Endothelial cell of umbilical vein (primary cell): ENCODE results near the gene OTUD5. TPM values are rescaled to one million over a fixed set of nuclear protein-coding genes. Genes with fewer than 3 reads are reported as not detected.

Experiments used
- BruUV-seq: library from RNA; stranded (reverse); fragments of 400-500 nt; replicated peaks from 2 replicates; lab custom pipeline; 2021; lab: Mats Ljungman, UMichigan
- CTCF ChIA-PET: fragments of 300-600, 350-600 bp; sonication (Branson Sonifier 250); formaldehyde crosslinking; loops from one replicate; lab custom pipeline; 2021; ENCODE audit warnings: antibody characterized with exemption, inconsistent platforms; lab: Charles Lee
- POLR2A ChIA-PET: fragments of 300-600, 350-600 bp; sonication (Branson Sonifier 250); formaldehyde crosslinking; loops from one replicate; lab custom pipeline; 2021; ENCODE audit warnings: antibody characterized with exemption, inconsistent platforms; lab: Charles Lee
- DNase-seq: peaks from one replicate; pipeline ENCODE4 v3.0.0-alpha.2; 2011; ENCODE audit warnings: low read depth, low spot score
- FAIRE-seq: peaks from 2 replicates; lab custom pipeline; 2011; peaks lifted over from hg19 to GRCh38; lab: Jason Lieb, UNC
- H2AFZ ChIP-seq: 2 replicates; pipeline ENCODE4 v1.6.0; 2012; ENCODE audit warnings: low read depth, low read length, control low read depth, inconsistent platforms
- H3K27ac ChIP-seq: 2 replicates; pipeline ENCODE4 v1.5.1; 2011; ENCODE audit warnings: low read depth, mild to moderate bottlenecking, control low read depth, low read length, moderate library complexity; ENCODE audit not compliant: insufficient read depth
- H3K27me3 ChIP-seq, 2 experiments: 2 replicates each; pipeline versions ENCODE4 v1.6.0 to v1.6.1; 2011; ENCODE audit warnings: low read length in 2 of 2, mixed read lengths in 1 of 2; ENCODE audit not compliant: control insufficient read depth in 2 of 2, insufficient read depth in 2 of 2
- H3K36me3 ChIP-seq, 2 experiments: 2 replicates in 1 of 2; 3 replicates in 1 of 2; pipeline ENCODE4 v1.5.1; 2011; ENCODE audit warnings: low read length in 2 of 2, mild to moderate bottlenecking in 1 of 2, moderate library complexity in 1 of 2; ENCODE audit not compliant: control insufficient read depth in 2 of 2, insufficient read depth in 2 of 2; ENCODE audit errors: extremely low read depth in 1 of 2
- H3K4me1 ChIP-seq: 3 replicates; pipeline ENCODE4 v1.5.1; 2011; ENCODE audit warnings: mild to moderate bottlenecking, low read length; ENCODE audit not compliant: control insufficient read depth, insufficient read depth; ENCODE audit errors: extremely low read depth
- H3K4me2 ChIP-seq: 2 replicates; pipeline ENCODE4 v1.6.1; 2011; ENCODE audit warnings: low read length, control low read depth, mixed read lengths; ENCODE audit not compliant: insufficient read depth
- H3K4me3 ChIP-seq, 3 experiments: fragments of 200-600 bp in 1 of 3; sonication (generic), shearing (Covaris generic) in 1 of 3; replicated peaks in 1 of 3; 2 replicates each; pipeline ENCODE4 v1.5.1; 2011 to 2016; ENCODE audit warnings: control low read depth in 3 of 3, low read length in 3 of 3, mild to moderate bottlenecking in 2 of 3, inconsistent platforms in 1 of 3, low read depth in 1 of 3, moderate library complexity in 1 of 3; ENCODE audit not compliant: insufficient read depth in 1 of 3
- H3K79me2 ChIP-seq: 2 replicates; pipeline ENCODE4 v1.6.0; 2012; ENCODE audit warnings: low read length, inconsistent platforms; ENCODE audit not compliant: control insufficient read depth, insufficient read depth
- H3K9ac ChIP-seq: replicated peaks from 2 replicates; pipeline ENCODE3; 2011; ENCODE audit warnings: low read length, control low read depth; ENCODE audit not compliant: insufficient read depth; ENCODE audit errors: extremely low read depth
- H3K9me1 ChIP-seq: replicated peaks from 3 replicates; pipeline ENCODE4 v1.6.0; 2011; ENCODE audit warnings: mild to moderate bottlenecking, low read length; ENCODE audit not compliant: control insufficient read depth, insufficient read depth; ENCODE audit errors: extremely low read depth
- H3K9me3 ChIP-seq: replicated peaks from 2 replicates; pipeline ENCODE4 v1.5.1; 2012; ENCODE audit warnings: low read length, inconsistent platforms; ENCODE audit not compliant: control insufficient read depth, insufficient read depth
- H4K20me1 ChIP-seq: replicated peaks from 2 replicates; pipeline ENCODE3; 2011; ENCODE audit warnings: mild to moderate bottlenecking, low read length; ENCODE audit not compliant: control insufficient read depth, insufficient read depth; ENCODE audit errors: extremely low read depth
- CTCF ChIP-seq, 2 donors: IDR thresholded peaks; 1 replicate in 1 of 2; 2 replicates in 1 of 2; pipeline ENCODE4 v1.5.1; 2011; ENCODE audit warnings: low read length in 2 of 2, mild to moderate bottlenecking in 2 of 2, moderate library complexity in 2 of 2, control low read depth in 1 of 2, inconsistent platforms in 1 of 2, low read depth in 1 of 2; ENCODE audit not compliant: insufficient read depth in 1 of 2; ENCODE audit errors: extremely low read depth in 1 of 2
- FOS ChIP-seq: IDR thresholded peaks from 2 replicates; pipeline ENCODE4 v1.6.1; 2011; ENCODE audit warnings: mild to moderate bottlenecking, low read length, moderate library complexity, borderline replicate concordance; ENCODE audit not compliant: insufficient read depth
- GATA2 ChIP-seq: IDR thresholded peaks from 2 replicates; pipeline ENCODE4 v1.7.0; 2011; ENCODE audit warnings: low read depth, mild to moderate bottlenecking, moderate library complexity, mixed read lengths, low read length; ENCODE audit not compliant: insufficient read length, insufficient read depth
- JUN ChIP-seq: IDR thresholded peaks from 2 replicates; pipeline ENCODE4 v1.6.1; 2011; ENCODE audit warnings: borderline replicate concordance, low read depth; ENCODE audit not compliant: insufficient read length, insufficient read depth
- MAX ChIP-seq: IDR thresholded peaks from 2 replicates; pipeline ENCODE4 v1.6.1; 2011; ENCODE audit not compliant: insufficient read depth, insufficient read length
- MYC ChIP-seq: IDR thresholded peaks from one replicate; pipeline ENCODE4 v1.6.1; 2011; ENCODE audit warnings: mild to moderate bottlenecking, low read depth, low read length
- POLR2A ChIP-seq: IDR thresholded peaks from 2 replicates; pipeline ENCODE4 v1.6.1; 2012; ENCODE audit warnings: low read depth, mild to moderate bottlenecking, control low read depth, low read length
- POLR2AphosphoS5 ChIP-seq: IDR thresholded peaks from 2 replicates; pipeline ENCODE4 v1.6.1; 2012; ENCODE audit warnings: low read depth, mild to moderate bottlenecking, control low read depth, low read length, moderate library complexity; ENCODE audit not compliant: insufficient read depth
- dilution Hi-C: fragments of 300-500 bp; cut with MboI; formaldehyde crosslinking; loops from one replicate; pipeline ENCODE4 v1.15.0; 2019; ENCODE audit warnings: low sequenced_read_pairs; ENCODE audit not compliant: extremely low pct_ligation_motif_present
- intact Hi-C: fragments of 100-400 bp; cut with micrococcal nuclease; formaldehyde crosslinking; loops from one replicate; pipeline ENCODE4 v1.10.0; 2022
- polyA plus RNA-seq, 4 experiments: library from polyadenylated mRNA; depleted of rRNA in 3 of 4; stranded (reverse) in 3 of 4; unstranded in 1 of 4; fragments of >200 nt; gene quantifications; 2 replicates each; pipeline versions ENCODE4 v1.2.1 to v1.2.3, GENCODE V29; 2011 to 2012; ENCODE audit warnings: missing spikeins in 1 of 4
- total RNA-seq: library from RNA; stranded (reverse); gene quantifications from 2 replicates; pipeline ENCODE4 v1.2.3, GENCODE V29; 2021

Gene OTUD5
- total and polyA plus RNA-seq, 2 donors (not counting 3 experiments of a cell fraction or from before 2014, with no cell fraction given) = 44.3 to 44.6 TPM

- Histone ChIP-seq H3K27me3 (no peaks in the 10 kb centered on the region), H3K4me1 (no peaks in the 10 kb centered on the region), H4K20me1 (no peaks in the 10 kb centered on the region), H3K4me2 (no peak overlapping the region), H3K9me3 (no peaks in the 10 kb centered on the region), H3K9me1 (no peaks in the 10 kb centered on the region), H3K4me3 (no peak overlapping the region), H3K9ac (no peak overlapping the region), H2AFZ (no peak overlapping the region), H3K27ac (no peak overlapping the region), H3K79me2 (peaks cover 8% of the 10 kb centered on the region), H3K36me3 (peaks cover 0 to 5% of the 10 kb centered on the region in 2 experiments)
- dilution Hi-C loops (no loop called here), intact Hi-C loops (no loop called here)
- DNase-seq (no peak), FAIRE-seq (no peak)
- BruUV-seq = no TSS peak
- no peak for TF ChIP-seq POLR2AphosphoS5
- ChIA-PET CTCF (no interaction called here), POLR2A (no interaction called here)
These were observed 46.3 kb upstream of the OTUD5 start for GRCh38 chrX:49003696-49004095.

DNA sequence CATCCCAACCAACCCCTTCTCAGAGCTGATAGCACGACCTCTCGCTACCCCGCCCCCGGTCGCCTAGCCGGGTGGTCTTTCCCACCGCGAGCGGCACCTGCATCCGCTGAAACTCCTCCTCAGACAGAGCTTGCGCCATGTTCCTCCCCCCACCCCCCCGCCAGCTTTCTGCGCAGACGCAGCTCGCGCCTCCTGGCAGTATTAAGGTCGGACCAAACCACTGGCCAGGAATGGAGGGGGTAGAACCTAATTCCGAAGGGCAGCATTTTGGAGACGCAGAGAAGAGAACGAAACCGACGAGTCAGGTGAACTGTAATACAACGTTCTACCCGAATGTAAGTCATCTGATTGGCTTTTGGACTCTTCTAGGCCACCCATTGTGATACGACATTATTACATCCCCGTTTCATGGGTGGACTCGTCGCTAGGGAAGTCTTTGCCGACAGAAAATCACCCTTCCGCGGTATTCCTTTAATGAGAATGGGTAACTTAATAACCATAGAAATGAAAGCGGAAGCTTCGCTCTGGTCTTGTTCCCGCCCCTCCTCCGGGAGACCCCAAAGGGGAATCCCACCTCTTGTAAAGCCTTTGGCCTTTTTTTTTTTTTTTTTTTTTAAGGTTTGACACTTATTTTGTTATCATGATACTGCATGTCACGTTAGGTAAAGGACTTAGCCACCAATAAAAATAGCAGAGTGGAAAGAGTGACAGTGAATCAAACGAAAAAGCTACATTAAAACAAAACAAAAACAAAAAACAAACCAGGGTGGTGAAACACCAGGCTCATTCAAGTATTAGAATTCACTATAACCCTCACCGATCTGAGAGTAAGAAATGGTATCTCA, 44.9 kb upstream of the OTUD5 start, which contains the start of gene GRIPAP1:
GRIPAP1 (minus strand) TSS at position 174 of the 845 bp plus-strand sequence; CDS start at position 139, 35 bp downstream.
- no peaks in the 10 kb centered on the region for H4K20me1 ChIP-seq
- peaks cover 0 to 11% of the 10 kb centered on the region in 2 experiments for H3K36me3 ChIP-seq
- intact Hi-C loops (no loop called here), dilution Hi-C loops (no loop called here)
- H3K27ac ChIP-seq = peak within 1 kb of the TSS; percentile 99
- BruUV-seq = no TSS peak
- no peaks in the 10 kb centered on the region for H3K9me3 ChIP-seq
- no peaks in the 10 kb centered on the region for H3K27me3 ChIP-seq
- H2AFZ ChIP-seq = peak within 1 kb of the TSS; percentile 99
- DNase-seq (peak; percentile 78), FAIRE-seq (peak; percentile 94)
- peak within 1 kb of the TSS; percentile 67 to 92 (median 83) for H3K4me3 ChIP-seq
- peak within 1 kb of the TSS; percentile 91 for H3K4me2 ChIP-seq
- peaks cover 8% of the 10 kb centered on the region for H3K79me2 ChIP-seq
- POLR2A ChIA-PET = interaction anchor here (0.6 to 1.1 kb wide), 5 partner anchors 10 to 436 kb away, joined by 4 to 7 read pairs (median 5); no protein-coding TSS in a partner anchor
- no peaks in the 10 kb centered on the region for H3K9me1 ChIP-seq
- H3K4me1 ChIP-seq = peaks cover 3% of the 10 kb centered on the region
- CTCF ChIA-PET = interaction anchor here (0.7 to 0.9 kb wide), 4 partner anchors 15 to 56 kb away, joined by 3 read pairs; partner anchors contain the start of gene KCND1
- H3K9ac ChIP-seq = peak within 1 kb of the TSS; percentile 97
- TF ChIP-seq MAX (no peak), POLR2A (no peak), FOS (no peak), GATA2 (no peak), MYC (no peak), CTCF (IDR thresholded peaks at IDR 0.05; ENCODE audit: extremely low read depth in 1 of 2, insufficient read depth in 1 of 2, low read depth in 1 of 2, low read length in 2 of 2) (no peak), POLR2AphosphoS5 (no peak), JUN (no peak)
